ENCODE data around the gene NRP2.
A peak's percentile ranks its signal among the peaks of the same experiment; 100 is the strongest.

NRP2 gene

DNA sequence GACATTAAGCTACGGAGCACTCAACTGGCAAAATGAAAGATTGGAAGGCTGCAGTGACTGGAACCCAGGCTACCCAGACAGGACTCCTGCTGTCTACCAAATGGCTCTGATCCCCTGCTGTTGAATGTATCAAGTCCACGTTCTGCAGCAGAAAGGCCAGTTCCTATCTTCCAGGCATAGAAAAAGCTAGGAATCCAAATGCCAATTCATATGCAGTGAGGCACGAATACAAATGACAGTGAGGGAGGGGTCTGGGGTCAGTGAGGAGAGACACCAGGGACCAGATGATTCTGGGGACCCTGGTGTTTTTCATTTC lies 5.3 kb downstream of the NRP2 start:
- H3K4me3 ChIP-seq (ENCODE audit: low read depth, low read length): no peak overlapping the region
- no peak for DNase-seq (ENCODE audit: low read depth)
- TF ChIP-seq, protein P1, sequence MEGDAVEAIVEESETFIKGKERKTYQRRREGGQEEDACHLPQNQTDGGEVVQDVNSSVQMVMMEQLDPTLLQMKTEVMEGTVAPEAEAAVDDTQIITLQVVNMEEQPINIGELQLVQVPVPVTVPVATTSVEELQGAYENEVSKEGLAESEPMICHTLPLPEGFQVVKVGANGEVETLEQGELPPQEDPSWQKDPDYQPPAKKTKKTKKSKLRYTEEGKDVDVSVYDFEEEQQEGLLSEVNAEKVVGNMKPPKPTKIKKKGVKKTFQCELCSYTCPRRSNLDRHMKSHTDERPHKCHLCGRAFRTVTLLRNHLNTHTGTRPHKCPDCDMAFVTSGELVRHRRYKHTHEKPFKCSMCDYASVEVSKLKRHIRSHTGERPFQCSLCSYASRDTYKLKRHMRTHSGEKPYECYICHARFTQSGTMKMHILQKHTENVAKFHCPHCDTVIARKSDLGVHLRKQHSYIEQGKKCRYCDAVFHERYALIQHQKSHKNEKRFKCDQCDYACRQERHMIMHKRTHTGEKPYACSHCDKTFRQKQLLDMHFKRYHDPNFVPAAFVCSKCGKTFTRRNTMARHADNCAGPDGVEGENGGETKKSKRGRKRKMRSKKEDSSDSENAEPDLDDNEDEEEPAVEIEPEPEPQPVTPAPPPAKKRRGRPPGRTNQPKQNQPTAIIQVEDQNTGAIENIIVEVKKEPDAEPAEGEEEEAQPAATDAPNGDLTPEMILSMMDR (conservative IDR thresholded peaks at IDR 0.05; ENCODE audit: low read depth, low read length): no peak

DNA sequence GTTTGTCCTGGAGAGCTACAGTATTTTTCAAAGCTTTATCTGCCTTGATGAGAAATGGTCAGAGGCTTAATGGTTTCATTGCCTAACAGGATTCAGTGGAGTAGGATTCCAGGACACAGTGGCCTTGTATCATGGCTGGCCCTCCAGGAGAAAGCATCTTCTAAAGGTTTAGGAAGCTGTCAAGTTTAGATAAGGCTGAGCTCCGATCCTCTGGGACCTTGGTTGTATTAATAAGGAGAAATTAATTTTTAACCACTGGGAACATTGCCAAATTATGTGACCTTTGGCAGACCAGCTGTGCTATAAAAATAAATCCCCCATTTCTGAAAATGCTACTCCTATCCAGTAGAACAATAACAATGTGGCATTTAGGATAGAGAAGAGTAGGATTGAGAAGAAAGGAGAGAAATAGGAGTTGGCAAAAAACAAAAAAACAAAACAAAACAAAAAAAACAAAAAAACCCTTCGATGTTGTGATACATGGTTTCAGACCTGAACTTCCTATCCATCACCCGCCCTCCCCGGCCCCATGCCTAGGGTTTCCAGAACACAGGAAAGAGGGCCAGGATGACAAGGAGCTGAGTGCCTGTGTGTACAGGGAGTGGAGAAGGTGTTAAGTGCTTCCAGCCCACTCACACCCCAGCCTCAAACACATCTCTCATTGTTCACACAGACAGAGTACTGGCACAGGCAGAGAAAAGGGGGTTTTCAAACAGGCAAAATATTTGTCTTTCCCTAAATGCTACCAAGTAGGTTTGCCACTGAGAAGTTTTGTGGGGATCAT lies 6.3 kb downstream of the NRP2 start:
- DNase-seq (ENCODE audit: low read depth): peak; percentile 65
- TF ChIP-seq, protein P1 (conservative IDR thresholded peaks at IDR 0.05; ENCODE audit: low read depth, low read length): no peak
- H3K4me3 ChIP-seq (ENCODE audit: low read depth, low read length): no peak overlapping the region

DNA sequence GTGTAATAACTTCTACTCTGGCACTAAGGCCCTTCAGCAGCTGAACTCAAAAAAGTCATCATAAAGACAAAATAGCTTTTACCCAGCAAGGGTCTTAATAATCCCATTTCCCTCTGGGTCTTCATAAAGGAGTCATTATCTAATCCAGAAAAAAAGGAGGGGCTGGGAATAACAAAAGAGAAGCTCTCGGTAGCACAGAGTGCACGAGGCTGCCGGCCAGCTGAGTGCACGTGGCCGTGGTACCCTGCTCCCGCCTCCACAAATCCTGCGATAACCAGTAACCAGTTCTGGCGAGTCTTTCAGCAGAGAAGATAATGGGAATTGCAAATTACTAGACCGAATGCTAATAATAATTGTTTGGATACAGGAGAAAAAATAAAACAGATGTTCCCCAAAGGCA lies 7.5 kb downstream of the NRP2 start:
- TF ChIP-seq, protein P1 (conservative IDR thresholded peaks at IDR 0.05; ENCODE audit: low read depth, low read length): no peak
- no peak for DNase-seq (ENCODE audit: low read depth)
- H3K4me3 ChIP-seq (ENCODE audit: low read depth, low read length): no peak overlapping the region

DNA sequence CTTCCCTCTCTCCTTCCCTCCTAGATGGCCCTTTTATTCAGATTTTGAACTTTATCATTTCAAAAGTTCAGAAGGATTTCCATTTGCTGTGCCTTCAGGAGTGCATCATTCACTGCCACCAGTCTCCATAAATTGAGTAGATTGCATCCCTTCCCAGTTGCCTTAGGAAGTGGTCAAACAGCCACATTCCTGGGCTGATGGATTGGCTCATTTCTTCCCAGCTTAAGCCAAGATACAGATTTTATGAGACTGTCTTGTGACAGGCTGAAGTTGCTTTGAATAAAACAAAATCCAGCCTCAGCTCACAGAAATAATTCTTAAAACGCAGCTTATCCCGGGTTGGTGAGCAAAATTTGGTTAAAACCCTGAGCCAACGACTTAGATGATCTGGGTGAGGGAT lies 9.8 kb downstream of the NRP2 start:
- DNase-seq (ENCODE audit: low read depth): peak; percentile 62
- TF ChIP-seq, protein P1 (conservative IDR thresholded peaks at IDR 0.05; ENCODE audit: low read depth, low read length): no peak
- H3K4me3 ChIP-seq (ENCODE audit: low read depth, low read length): no peak overlapping the region

DNA sequence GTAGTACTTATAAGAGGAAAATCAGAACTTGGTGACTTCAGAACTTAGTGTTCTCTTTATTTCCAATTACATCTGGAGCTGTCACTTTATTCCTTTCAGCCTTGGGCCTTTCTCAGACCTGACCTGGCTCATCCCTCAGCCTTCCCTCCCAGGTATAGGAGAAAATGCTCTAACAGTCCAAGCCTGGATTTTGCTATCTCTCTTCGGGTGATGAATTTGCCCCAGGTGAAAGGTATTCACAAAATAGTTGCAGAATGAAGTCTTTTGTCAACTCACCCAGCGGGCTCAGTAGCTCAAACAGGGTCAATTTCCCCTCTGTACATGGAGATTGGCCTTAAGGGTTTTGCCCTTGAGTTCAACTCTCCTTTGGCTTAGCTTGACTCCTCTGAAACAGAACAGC lies 12.0 kb downstream of the NRP2 start:
- TF ChIP-seq, protein P1 (conservative IDR thresholded peaks at IDR 0.05; ENCODE audit: low read depth, low read length): no peak
- H3K4me3 ChIP-seq (ENCODE audit: low read depth, low read length): no peak overlapping the region

DNA sequence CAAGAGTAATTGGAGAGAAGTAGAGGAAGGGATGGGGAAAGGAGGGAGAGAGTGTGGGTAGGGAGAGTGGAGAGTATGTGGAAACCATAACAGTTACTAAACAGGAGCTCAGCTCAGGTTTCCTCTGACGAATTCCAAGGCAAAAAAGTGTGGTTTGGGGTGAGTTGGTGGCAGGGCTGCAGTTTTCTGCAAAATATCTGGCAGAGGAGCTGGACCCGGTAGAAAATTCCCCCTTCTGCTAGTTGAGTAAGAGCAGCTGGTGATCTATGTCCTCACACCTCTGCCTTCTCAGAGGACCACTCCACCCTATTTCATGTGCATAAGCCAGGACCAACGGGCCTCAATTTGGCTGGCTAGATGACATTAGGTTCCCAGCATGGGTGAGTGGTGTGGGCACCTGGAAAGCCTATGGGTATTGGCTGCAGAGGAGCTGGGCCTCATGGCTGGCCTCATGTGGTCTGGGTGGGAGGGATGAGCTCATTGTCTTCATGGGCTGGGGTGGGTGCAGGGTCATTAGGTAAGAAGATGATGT lies 13.2 kb downstream of the NRP2 start:
- TF ChIP-seq, protein P1 (conservative IDR thresholded peaks at IDR 0.05; ENCODE audit: low read depth, low read length): no peak
- peak; percentile 92 for DNase-seq (ENCODE audit: low read depth)
- no peak overlapping the region for H3K4me3 ChIP-seq (ENCODE audit: low read depth, low read length)

More for the DNA sequence above, 12.0 kb downstream of the NRP2 start:
- DNase-seq (ENCODE audit: low read depth): no peak

Measured in choroid plexus epithelial cell (primary cell).